Loucy (cell line): ENCODE data around the gene PEA15.
A peak's percentile ranks its signal among the peaks of the same experiment; 100 is the strongest.

Experiments
- H2AFZ ChIP-seq: fragments of 200-600 bp; sonication (generic); 2 replicates; pipeline ENCODE4 v1.6.0; 2016; ENCODE audit warnings: antibody characterized with exemption, mild to moderate bottlenecking, low read length, moderate library complexity
- H3F3A ChIP-seq: fragments of 200-600 bp; 2 replicates; pipeline ENCODE4 v1.6.0; 2016; ENCODE audit warnings: antibody characterized with exemption, low read depth, mild to moderate bottlenecking
- H3K27me3 ChIP-seq: fragments of 200-600 bp; sonication (generic); 2 replicates; pipeline ENCODE4 v1.6.1; 2014; ENCODE audit warnings: low read length, mild to moderate bottlenecking; ENCODE audit not compliant: insufficient read depth, poor library complexity, severe bottlenecking
- H3K36me3 ChIP-seq: fragments of 200-600 bp; sonication (generic); 2 replicates; pipeline ENCODE4 v1.6.1; 2016; ENCODE audit warnings: low read length; ENCODE audit not compliant: insufficient read depth
- H3K4me1 ChIP-seq: fragments of 200-600 bp; sonication (generic); 2 replicates; pipeline ENCODE4 v1.5.1; 2014; ENCODE audit warnings: low read length, mild to moderate bottlenecking; ENCODE audit not compliant: insufficient read depth, poor library complexity, severe bottlenecking
- H3K4me2 ChIP-seq: fragments of 200-600 bp; sonication (generic); 2 replicates; pipeline ENCODE4 v1.6.0; 2014; ENCODE audit warnings: antibody characterized with exemption, low read length, low read depth, mild to moderate bottlenecking; ENCODE audit not compliant: poor library complexity, severe bottlenecking
- H3K4me3 ChIP-seq: fragments of 200-600 bp; sonication (generic); 2 replicates; pipeline ENCODE4 v1.5.1; 2014; ENCODE audit warnings: low read length, mild to moderate bottlenecking, mixed read lengths; ENCODE audit not compliant: poor library complexity, severe bottlenecking
- H3K79me2 ChIP-seq: fragments of 200-600 bp; sonication (generic); 2 replicates; pipeline ENCODE4 v1.6.1; 2014; ENCODE audit warnings: low read length; ENCODE audit not compliant: insufficient read depth
- H3K9ac ChIP-seq: fragments of 200-600 bp; sonication (generic); 2 replicates; pipeline ENCODE4 v1.6.0; 2014; ENCODE audit warnings: mild to moderate bottlenecking, low read depth, low read length, moderate library complexity; ENCODE audit not compliant: poor library complexity, severe bottlenecking
- H3K9me2 ChIP-seq: fragments of 200-600 bp; sonication (generic); replicated peaks from 2 replicates; pipeline ENCODE4 v1.6.1; 2016; ENCODE audit warnings: low read depth, low read length, mixed read lengths
- H3K9me3 ChIP-seq: fragments of 200-600 bp; sonication (generic); 2 replicates; pipeline ENCODE4 v1.6.1; 2014; ENCODE audit warnings: mild to moderate bottlenecking, antibody characterized with exemption, low read length, low read depth; ENCODE audit not compliant: insufficient read depth
- H4K20me1 ChIP-seq: fragments of 200-600 bp; sonication (generic); 2 replicates; pipeline ENCODE4 v1.6.0; 2014; ENCODE audit warnings: antibody characterized with exemption, low read length, mild to moderate bottlenecking; ENCODE audit not compliant: insufficient read depth, poor library complexity, severe bottlenecking
- EZH2phosphoT487 ChIP-seq: fragments of 200-600 bp; IDR thresholded peaks from 2 replicates; pipeline ENCODE4 v1.6.1; 2018; ENCODE audit warnings: antibody characterized with exemption, mild to moderate bottlenecking, moderate library complexity, borderline replicate concordance
- TF ChIP-seq, protein P1 (sequence below): fragments of 200-600 bp; sonication (generic); conservative IDR thresholded peaks from 2 replicates; pipeline ENCODE4 v1.5.1; 2014; ENCODE audit warnings: mild to moderate bottlenecking, antibody characterized with exemption, low read length

Gene PEA15

DNA sequence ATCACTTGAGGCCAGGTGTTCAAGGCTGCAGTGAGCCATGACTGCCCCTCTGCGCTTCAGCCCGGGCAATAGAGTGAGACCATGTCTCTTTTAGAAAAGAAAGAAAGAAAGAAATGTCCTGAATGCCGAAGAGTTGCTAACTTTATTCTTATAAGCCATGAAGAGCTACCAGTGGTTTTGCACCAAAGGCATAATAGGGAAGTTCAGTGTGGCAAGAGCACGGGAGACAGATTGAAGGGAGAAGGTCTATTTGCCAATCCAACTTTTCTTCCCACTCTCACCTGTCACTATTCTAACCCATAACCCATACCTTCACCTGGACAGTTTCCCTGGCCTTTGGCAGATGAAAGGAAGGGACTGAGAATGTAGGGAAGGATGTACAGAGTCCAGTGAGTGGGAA is 4.4 kb upstream of the PEA15 start:
- Histone ChIP-seq H3K4me2 (no peak overlapping the region), H3K36me3 (no peaks in the 10 kb centered on the region), H4K20me1 (peaks cover 2% of the 10 kb centered on the region), H3K9me2 (no peaks in the 10 kb centered on the region), H3K27me3 (no peaks in the 10 kb centered on the region), H3K79me2 (peaks cover 5% of the 10 kb centered on the region), H3K4me3 (no peak overlapping the region), H2AFZ (no peak overlapping the region), H3K9me3 (no peaks in the 10 kb centered on the region), H3F3A (no peaks in the 10 kb centered on the region), H3K9ac (no peak overlapping the region), H3K4me1 (peaks cover 9% of the 10 kb centered on the region)
- no peak for TF ChIP-seq EZH2phosphoT487
- TF ChIP-seq, protein P1, sequence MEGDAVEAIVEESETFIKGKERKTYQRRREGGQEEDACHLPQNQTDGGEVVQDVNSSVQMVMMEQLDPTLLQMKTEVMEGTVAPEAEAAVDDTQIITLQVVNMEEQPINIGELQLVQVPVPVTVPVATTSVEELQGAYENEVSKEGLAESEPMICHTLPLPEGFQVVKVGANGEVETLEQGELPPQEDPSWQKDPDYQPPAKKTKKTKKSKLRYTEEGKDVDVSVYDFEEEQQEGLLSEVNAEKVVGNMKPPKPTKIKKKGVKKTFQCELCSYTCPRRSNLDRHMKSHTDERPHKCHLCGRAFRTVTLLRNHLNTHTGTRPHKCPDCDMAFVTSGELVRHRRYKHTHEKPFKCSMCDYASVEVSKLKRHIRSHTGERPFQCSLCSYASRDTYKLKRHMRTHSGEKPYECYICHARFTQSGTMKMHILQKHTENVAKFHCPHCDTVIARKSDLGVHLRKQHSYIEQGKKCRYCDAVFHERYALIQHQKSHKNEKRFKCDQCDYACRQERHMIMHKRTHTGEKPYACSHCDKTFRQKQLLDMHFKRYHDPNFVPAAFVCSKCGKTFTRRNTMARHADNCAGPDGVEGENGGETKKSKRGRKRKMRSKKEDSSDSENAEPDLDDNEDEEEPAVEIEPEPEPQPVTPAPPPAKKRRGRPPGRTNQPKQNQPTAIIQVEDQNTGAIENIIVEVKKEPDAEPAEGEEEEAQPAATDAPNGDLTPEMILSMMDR = no peak

DNA sequence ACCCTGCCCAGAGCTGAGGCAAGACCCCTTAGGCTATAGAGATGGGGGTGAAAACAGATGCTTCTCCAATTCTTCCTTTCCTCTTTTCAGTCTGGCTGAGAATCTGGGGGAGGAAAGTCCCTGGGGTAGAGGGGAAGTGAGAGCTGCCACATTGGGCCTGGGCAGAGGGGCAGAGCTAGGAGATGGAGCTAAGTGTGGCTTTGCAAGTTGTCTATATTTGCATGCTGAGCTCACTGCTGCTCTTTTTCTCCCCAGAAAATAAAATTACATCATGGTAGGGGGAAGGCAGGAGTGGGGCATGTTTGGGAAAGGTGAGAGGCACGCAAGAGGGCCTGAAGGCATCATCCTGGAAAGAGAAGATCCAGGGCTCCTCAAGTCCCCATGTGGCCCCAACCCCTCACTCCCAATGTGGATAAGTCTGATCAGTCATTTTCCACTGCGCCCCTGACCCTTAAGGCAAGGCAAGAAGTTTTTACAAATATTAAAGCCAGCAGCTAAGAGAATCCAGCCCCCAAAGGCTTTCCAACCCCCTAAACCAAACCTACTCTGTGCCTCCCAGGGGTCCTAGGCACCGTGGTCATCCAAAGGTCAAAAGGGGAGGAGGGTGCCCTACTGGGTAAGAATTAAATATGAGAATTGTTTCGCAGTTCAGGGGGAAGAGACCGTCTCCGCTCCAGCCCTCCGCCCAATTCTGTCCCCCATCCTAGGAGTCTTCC is 500 bp upstream of the PEA15 start:
- Histone ChIP-seq H2AFZ (peak overlapping the region; percentile 95), H3K9ac (peak overlapping the region; percentile 50)

DNA sequence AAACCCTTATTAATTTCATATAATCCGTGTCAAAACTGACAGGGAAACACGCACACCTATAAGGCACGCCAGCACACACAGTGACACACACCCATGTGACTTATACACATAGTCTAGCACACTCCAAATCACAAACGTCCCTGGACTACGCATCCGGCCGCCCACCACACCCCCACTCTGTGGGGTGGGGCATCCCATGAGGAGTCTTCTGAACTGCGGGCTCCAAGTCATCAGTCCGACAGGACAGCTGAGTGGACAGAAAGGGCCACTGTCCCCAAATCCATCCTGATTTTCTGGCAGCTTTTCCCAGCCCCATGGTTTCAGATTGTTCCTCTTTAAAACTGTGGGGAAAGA is 829 bp downstream of the PEA15 start:
- no peaks in the 10 kb centered on the region for H3K9me2 ChIP-seq
- no peaks in the 10 kb centered on the region for H3K36me3 ChIP-seq

More for the DNA sequence above, 500 bp upstream of the PEA15 start:
- TF ChIP-seq, protein P1 = no peak
- TF ChIP-seq EZH2phosphoT487 = no peak
- H3K4me3 ChIP-seq = peak overlapping the region; percentile 97
- H3K79me2 ChIP-seq = peaks cover 10% of the 10 kb centered on the region
- no peaks in the 10 kb centered on the region for H3K27me3 ChIP-seq
- H3F3A ChIP-seq = no peaks in the 10 kb centered on the region
- no peaks in the 10 kb centered on the region for H3K9me2 ChIP-seq
- no peaks in the 10 kb centered on the region for H3K36me3 ChIP-seq
- H3K4me2 ChIP-seq = peak overlapping the region; percentile 67
- peaks cover 5% of the 10 kb centered on the region for H4K20me1 ChIP-seq
- H3K9me3 ChIP-seq = no peaks in the 10 kb centered on the region
- peaks cover 28% of the 10 kb centered on the region for H3K4me1 ChIP-seq

More for the DNA sequence above, 829 bp downstream of the PEA15 start:
- H3K4me1 ChIP-seq = peaks cover 32% of the 10 kb centered on the region
- H3K9me3 ChIP-seq = no peaks in the 10 kb centered on the region
- H3K9ac ChIP-seq = peak overlapping the region; percentile 90
- no peak overlapping the region for H2AFZ ChIP-seq
- peak overlapping the region; percentile 97 for H3K4me3 ChIP-seq
- no peaks in the 10 kb centered on the region for H3K27me3 ChIP-seq
- peaks cover 14% of the 10 kb centered on the region for H3K79me2 ChIP-seq
- H3K4me2 ChIP-seq = peak overlapping the region; percentile 86
- no peaks in the 10 kb centered on the region for H3F3A ChIP-seq
- TF ChIP-seq, protein P1 = no peak
- TF ChIP-seq EZH2phosphoT487 = no peak
- H4K20me1 ChIP-seq = peaks cover 5% of the 10 kb centered on the region
